Upper lobe of right lung (tissue), 1 donor: ENCODE results near the gene KRTAP4-16. TPM values are rescaled to one million over a fixed set of nuclear protein-coding genes. Genes with fewer than 3 reads are reported as not detected.
"Not testable (repeated sequence)": the region's sequence is repeated elsewhere in the genome, so short reads cannot be mapped to it uniquely, and the experiment has no call there.

Source experiments
- ATAC-seq: fragments of 200-7000 bp; cut with Tn5 transposase; one replicate; pipeline ENCODE4 v1.9.1; 2020; ENCODE audit warnings: mild to moderate bottlenecking, moderate library complexity
- DNase-seq: peaks from one replicate; pipeline ENCODE4 v3.0.0-alpha.2; 2020
- H3K27ac ChIP-seq: fragments of 200-600 bp; one replicate; pipeline ENCODE4 v1.8.0; 2022
- H3K27me3 ChIP-seq: fragments of 200-600 bp; one replicate; pipeline ENCODE4 v1.8.0; 2022; ENCODE audit warnings: mild to moderate bottlenecking
- H3K36me3 ChIP-seq: fragments of 200-600 bp; one replicate; pipeline ENCODE4 v1.8.0; 2022
- H3K4me1 ChIP-seq: fragments of 200-600 bp; one replicate; pipeline ENCODE4 v1.8.0; 2022
- H3K4me3 ChIP-seq: fragments of 200-600 bp; one replicate; pipeline ENCODE4 v1.8.0; 2022; ENCODE audit warnings: mild to moderate bottlenecking
- H3K9me3 ChIP-seq: fragments of 200-600 bp; one replicate; pipeline ENCODE4 v1.8.0; 2022
- CTCF ChIP-seq: fragments of 200-600 bp; IDR thresholded peaks from one replicate; pipeline ENCODE4 v1.8.0; 2022; ENCODE audit warnings: antibody characterized with exemption
- intact Hi-C: fragments of 100-400 bp; cut with DNase I; formaldehyde crosslinking; loops from one replicate; pipeline ENCODE4 v1.11.0; 2022
- total RNA-seq: library from RNA; stranded (reverse); fragmentation: NEBNext Ultra II Directional; extraction: Animal tissue kit (Norgen Biotek cat#: 25700); gene quantifications from one replicate; pipeline ENCODE4 v1.2.1, GENCODE V29; 2021
- donor health status: DM: no; HTN: yes; CAD: no; lungs with severe emphysema.

Gene KRTAP4-16
- total RNA-seq, 1 donor from 2014 or later = not detected

DNA sequence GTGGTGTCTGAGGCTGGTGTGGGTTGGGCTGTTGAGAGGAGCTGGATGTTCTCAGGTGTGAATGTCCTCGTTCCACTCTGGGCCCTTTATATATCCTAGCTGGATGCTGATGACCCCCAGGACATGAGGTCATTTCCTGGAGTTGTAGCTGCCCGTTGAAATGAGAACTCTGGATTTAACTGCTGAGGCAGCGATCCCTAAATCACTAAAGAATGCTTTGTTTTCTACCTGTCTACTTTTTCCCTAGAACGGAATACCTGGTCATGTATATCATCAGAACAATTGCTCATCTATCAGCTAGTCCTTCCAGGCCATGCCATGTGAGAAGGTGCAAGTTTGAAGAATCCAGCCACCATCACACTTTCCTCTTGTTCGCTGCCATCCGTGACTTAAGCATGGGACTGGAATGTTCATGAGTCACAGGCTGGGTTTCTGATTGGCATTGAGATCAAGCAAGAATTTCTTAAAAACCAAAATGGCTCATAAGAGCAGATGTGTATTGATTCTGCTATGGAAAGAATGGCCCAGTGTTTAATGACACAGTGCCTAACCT, 41.9 kb downstream of the KRTAP4-16 start, which contains the start of gene KRTAP2-3:
Gene KRTAP2-3 (minus strand): TSS at position 63 of the 553 bp plus-strand sequence. CDS start 64 bp downstream, outside the sequence.
- intact Hi-C loops = no loop called here
- TF ChIP-seq CTCF = no peak
- DNase-seq = no peak
- Histone ChIP-seq H3K27me3 (peaks cover 12% of the 10 kb centered on the region), H3K9me3 (no peaks in the 10 kb centered on the region), H3K27ac (no peak within 1 kb of the TSS), H3K4me3 (no peak within 1 kb of the TSS), H3K4me1 (no peaks in the 10 kb centered on the region), H3K36me3 (no peaks in the 10 kb centered on the region)
- ATAC-seq = no peak

DNA sequence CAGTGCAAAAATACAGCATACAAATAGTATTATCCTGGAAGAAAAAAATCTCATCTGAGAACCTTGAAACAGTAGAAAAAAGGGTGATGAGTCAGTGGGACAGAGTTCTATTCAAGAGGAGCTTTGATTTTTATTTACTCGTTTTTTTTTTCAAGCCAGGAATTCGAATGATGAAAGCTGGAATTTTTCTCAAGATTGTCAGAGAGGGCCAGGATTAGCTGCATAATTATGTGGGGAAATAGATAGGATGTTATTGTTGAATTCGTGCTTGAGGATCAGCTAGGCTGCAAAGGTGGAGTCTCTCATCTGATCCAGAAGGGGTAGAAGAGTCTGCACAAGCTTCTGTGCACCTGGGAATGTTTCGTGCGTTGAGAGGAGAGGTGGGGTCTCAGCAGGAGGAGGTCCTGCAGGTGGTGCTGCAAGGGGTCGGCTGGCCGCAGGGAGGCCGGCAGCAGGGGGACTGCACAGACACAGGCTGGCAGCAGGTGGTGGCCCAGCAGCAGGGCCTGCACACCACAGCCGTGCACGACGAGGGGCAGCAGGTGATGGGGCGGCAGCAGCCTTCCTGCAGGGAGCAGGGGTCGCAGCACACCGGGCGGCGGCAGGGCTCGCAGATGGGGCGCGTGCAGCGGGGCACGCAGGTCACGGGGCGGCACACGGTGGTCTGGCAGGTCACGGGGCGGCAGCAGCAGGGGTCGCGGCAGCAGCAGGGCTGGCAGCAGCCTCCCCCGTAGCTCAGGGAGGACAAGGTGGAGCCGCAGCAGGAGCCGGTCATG, 42.5 kb downstream of the KRTAP4-16 start:
- H3K9me3 ChIP-seq, DNase-seq, H3K27ac ChIP-seq, H3K4me3 ChIP-seq, intact Hi-C loops, H3K4me1 ChIP-seq, H3K36me3 ChIP-seq: not testable (repeated sequence)
- ATAC-seq = peak; percentile 47
- H3K27me3 ChIP-seq = peaks cover 12% of the 10 kb centered on the region

- H3K27me3 ChIP-seq = peaks cover 12% of the 10 kb centered on the region
- intact Hi-C loops = no loop called here
- no peak overlapping the region for H3K4me3 ChIP-seq
- H3K4me1 ChIP-seq = no peaks in the 10 kb centered on the region
- H3K9me3 ChIP-seq = no peaks in the 10 kb centered on the region
- no peaks in the 10 kb centered on the region for H3K36me3 ChIP-seq
- H3K27ac ChIP-seq = no peak overlapping the region
- ATAC-seq = no peak
- no peak for DNase-seq
- TF ChIP-seq CTCF = no peak
These were observed 43.3 kb downstream of the KRTAP4-16 start for GRCh38 chr17:41058741-41059140.

GRCh38 chr17:41057547-41057946, 44.5 kb downstream of the KRTAP4-16 start:
- Histone ChIP-seq H3K4me1 (no peaks in the 10 kb centered on the region), H3K9me3 (no peaks in the 10 kb centered on the region), H3K27ac (no peak overlapping the region), H3K4me3 (no peak overlapping the region), H3K36me3 (no peaks in the 10 kb centered on the region), H3K27me3 (peaks cover 9% of the 10 kb centered on the region)
- intact Hi-C loops = no loop called here
- no peak for TF ChIP-seq CTCF
- DNase-seq (no peak), ATAC-seq (no peak)

DNA sequence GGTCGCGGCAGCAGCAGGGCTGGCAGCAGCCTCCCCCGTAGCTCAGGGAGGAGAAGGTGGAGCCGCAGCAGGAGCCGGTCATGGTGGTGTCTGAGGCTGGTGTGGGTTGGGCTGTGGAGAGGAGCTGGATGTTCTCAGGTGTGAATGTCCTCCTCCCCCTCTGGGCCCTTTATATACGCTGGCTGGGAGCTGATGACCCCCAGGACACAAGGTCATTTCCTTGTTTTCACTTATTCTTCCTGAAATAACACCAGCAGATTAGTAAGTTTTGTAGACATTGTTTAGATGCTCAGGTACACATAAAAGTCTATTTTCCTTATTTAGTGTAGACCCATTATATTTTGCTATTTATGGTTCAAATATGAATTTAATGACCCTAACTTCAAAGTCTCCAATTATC, 46.9 kb downstream of the KRTAP4-16 start, which contains the start of gene KRTAP2-2:
Gene KRTAP2-2 (minus strand): TSS at position 101 of the 400 bp plus-strand sequence. CDS start 19 bp downstream, at position 82.
- H3K9me3 ChIP-seq, H3K4me1 ChIP-seq, H3K4me3 ChIP-seq, H3K27ac ChIP-seq, DNase-seq, ATAC-seq, H3K36me3 ChIP-seq, H3K27me3 ChIP-seq, intact Hi-C loops: not testable (repeated sequence)

GRCh38 chr17:41054556-41054955, 47.5 kb downstream of the KRTAP4-16 start:
- DNase-seq, H3K4me3 ChIP-seq, H3K36me3 ChIP-seq, ATAC-seq, H3K9me3 ChIP-seq, intact Hi-C loops, H3K27ac ChIP-seq, H3K4me1 ChIP-seq, H3K27me3 ChIP-seq: not testable (repeated sequence)

GRCh38 chr17:41054025-41054424, 48.0 kb downstream of the KRTAP4-16 start:
- DNase-seq (no peak), ATAC-seq (peak; percentile 66)
- Histone ChIP-seq H3K27ac (no peak overlapping the region), H3K9me3 (no peaks in the 10 kb centered on the region), H3K27me3 (no peaks in the 10 kb centered on the region), H3K4me1 (no peaks in the 10 kb centered on the region), H3K36me3 (no peaks in the 10 kb centered on the region), H3K4me3 (no peak overlapping the region)
- intact Hi-C loops = no loop called here
- TF ChIP-seq CTCF = no peak
